GM12891 (cell line): ENCODE results near the gene DMD.
"Not testable (repeated sequence)": the region's sequence is repeated elsewhere in the genome, so short reads cannot be mapped to it uniquely, and the experiment has no call there.

Experiments
- DNase-seq: peaks from one replicate; pipeline ENCODE4 v3.0.0; 2011; ENCODE audit warnings: low spot score; ENCODE audit not compliant: insufficient read length
- FAIRE-seq: peaks from 2 replicates; lab custom pipeline; 2011; peaks lifted over from hg19 to GRCh38; lab: Jason Lieb, UNC
- PAX5 ChIP-seq: IDR thresholded peaks from 2 replicates; pipeline ENCODE4 v1.6.1; 2011; ENCODE audit warnings: low read length, moderate library complexity, mild to moderate bottlenecking; ENCODE audit not compliant: insufficient read depth, severe bottlenecking
- POLR2A ChIP-seq: IDR thresholded peaks from 2 replicates; pipeline ENCODE4 v1.6.1; 2011; ENCODE audit warnings: low read depth, low read length, control low read depth
- POLR2AphosphoS5 ChIP-seq: IDR thresholded peaks from 2 replicates; pipeline ENCODE4 v1.6.1; 2011; ENCODE audit warnings: low read depth, low read length, control low read depth
- POU2F2 ChIP-seq: IDR thresholded peaks from 2 replicates; pipeline ENCODE4 v1.6.1; 2011; ENCODE audit warnings: low read depth, mild to moderate bottlenecking, control low read depth, low read length, moderate library complexity
- SPI1 ChIP-seq: IDR thresholded peaks from 2 replicates; pipeline ENCODE4 v1.6.1; 2011; ENCODE audit warnings: low read depth, low read length, control low read depth
- TAF1 ChIP-seq: IDR thresholded peaks from 2 replicates; pipeline ENCODE4 v1.6.1; 2011; ENCODE audit warnings: low read depth, low read length, control low read depth

DMD gene

DNA sequence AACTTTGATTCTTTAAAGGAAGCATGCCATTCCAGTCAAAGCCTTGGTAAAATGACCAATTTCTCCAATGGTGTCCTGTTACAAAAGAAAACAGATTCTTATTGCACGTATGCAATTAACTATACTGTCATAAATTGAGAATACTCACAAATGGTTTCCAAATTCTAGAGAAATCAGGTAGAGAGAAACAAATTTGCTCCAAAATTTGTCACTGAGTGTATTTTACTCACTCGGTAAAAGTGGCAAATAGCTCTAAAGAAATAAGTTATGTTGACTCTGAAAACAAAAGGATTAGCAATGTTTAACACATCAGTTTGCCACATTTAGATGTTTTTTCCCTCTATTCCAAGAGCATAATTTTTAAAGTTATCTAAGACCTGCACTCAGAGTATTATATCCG is 133.1 kb downstream of the DMD start:
- no peak for TF ChIP-seq SPI1
- TF ChIP-seq POLR2AphosphoS5, result no peak
- TF ChIP-seq TAF1, result no peak
- TF ChIP-seq POU2F2, result no peak
- TF ChIP-seq PAX5, result no peak
- TF ChIP-seq POLR2A, result no peak
- FAIRE-seq (no peak), DNase-seq (no peak)

DNA sequence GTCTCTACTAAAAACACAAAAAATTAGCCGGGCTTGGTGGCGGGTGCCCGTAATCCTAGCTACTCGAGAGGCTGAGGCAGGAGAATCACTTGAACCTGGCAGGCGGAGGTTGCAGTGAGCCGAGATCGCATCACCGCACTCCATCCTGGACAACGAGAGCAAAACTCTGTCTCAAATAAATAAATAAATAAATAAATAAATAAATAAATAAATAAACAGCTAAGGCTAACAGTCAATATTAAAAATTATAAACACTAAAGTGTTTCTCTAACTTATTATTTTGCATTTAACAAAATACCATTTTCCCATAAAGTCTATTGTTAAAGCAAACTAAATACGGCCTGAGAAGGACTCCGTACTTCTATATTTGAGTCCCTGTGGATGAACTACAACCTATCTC is 137.7 kb downstream of the DMD start:
- DNase-seq, FAIRE-seq: not testable (repeated sequence)

GRCh38 chrX:33065415-33065814 is 145.9 kb downstream of the DMD start:
- DNase-seq (no peak), FAIRE-seq (no peak)
- TF ChIP-seq PAX5 (no peak), TAF1 (no peak), POLR2AphosphoS5 (no peak), POU2F2 (no peak), POLR2A (no peak), SPI1 (no peak)

DNA sequence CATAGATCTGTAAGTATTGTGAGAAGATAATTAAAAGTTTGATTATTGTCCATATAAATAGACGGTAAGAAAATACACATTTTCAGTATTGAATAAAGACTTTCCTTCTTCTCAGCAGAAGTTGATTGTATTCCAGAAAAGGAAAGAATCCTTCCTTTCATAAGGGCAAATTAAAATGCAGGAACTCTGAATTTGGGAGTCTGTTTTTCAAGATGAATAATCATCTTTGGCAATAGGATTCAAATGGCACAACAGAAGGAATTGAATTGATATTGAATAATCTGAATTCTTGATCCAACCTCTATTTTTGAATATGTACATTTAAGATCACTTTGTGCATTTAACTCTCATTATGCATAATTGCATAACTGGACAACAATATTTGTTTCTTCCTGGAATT is 149.3 kb downstream of the DMD start:
- DNase-seq (no peak), FAIRE-seq (no peak)
- TF ChIP-seq SPI1 (no peak), POU2F2 (no peak)

DNA sequence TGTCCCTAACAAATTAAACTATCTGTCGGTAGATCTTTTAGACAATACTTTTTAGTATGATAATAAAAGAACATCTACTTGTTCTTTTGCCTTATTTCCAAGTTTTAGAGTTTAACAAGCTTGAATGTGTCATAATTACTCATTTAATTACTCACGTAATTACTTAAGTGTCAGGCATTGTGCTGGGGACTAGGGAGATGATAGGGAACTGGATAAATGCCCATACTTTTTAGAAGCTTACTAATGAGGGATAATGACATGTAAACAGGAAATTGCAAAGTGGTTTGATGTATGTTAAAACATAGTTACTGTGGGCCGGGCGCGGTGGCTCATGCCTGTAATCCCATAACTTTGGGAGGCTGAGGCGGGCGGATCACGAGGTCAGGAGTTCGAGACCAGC is 158.3 kb downstream of the DMD start:
- no peak for TF ChIP-seq POU2F2
- no peak for TF ChIP-seq SPI1
- no peak for TF ChIP-seq PAX5
- TF ChIP-seq POLR2AphosphoS5, result no peak
- no peak for TF ChIP-seq TAF1
- no peak for TF ChIP-seq POLR2A
- no peak for FAIRE-seq
- DNase-seq, result no peak

DNA sequence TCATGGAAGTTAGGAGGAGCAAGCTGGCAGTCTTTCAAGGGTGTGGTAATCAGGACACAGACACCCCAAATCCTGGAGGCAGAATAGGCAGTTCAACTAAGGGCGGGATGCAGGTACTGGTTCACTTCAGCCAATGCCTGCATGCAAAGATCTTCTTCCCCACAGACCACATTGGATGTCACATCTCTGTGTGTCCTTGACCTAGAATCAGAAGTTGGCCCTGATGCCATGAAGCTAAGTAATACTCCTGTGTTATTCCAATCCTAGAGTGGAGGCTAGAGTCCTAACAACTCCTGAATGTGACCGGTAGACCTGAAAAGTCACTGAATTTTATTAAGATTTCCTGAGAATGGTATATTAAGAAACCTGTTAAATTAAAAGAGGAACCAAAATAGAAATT is 165.5 kb downstream of the DMD start:
- DNase-seq (no peak), FAIRE-seq (no peak)
- TF ChIP-seq TAF1, result no peak
- TF ChIP-seq POLR2AphosphoS5, result no peak
- no peak for TF ChIP-seq POU2F2
- no peak for TF ChIP-seq PAX5

- FAIRE-seq, result no peak
- no peak for TF ChIP-seq POLR2A
- TF ChIP-seq POLR2AphosphoS5, result no peak
- TF ChIP-seq SPI1, result no peak
- TF ChIP-seq PAX5, result no peak
- TF ChIP-seq TAF1, result no peak
- no peak for DNase-seq
Observed at GRCh38 chrX:33045245-33045644, 166.1 kb downstream of the DMD start.

DNA sequence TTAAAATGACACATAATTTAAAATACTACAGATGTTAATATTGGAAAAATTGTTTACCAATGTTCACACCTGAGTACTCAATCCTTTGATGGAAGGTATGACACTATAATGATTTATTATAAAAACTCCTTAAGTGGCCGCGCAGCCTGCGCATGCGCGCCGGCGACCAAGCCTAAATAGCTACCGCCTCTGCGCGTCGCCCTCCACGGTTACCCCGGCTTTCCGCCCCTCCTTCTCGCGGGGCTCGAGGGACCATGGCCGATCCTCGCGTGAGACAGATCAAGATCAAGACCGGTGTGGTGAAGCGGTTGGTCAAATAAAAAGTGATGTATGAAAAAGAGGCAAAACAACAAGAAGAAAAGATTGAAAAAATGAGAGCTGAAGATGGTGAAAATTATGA is 170.2 kb downstream of the DMD start:
- peak; percentile 68 for FAIRE-seq
- no peak for DNase-seq
- no peak for TF ChIP-seq POU2F2
- no peak for TF ChIP-seq POLR2AphosphoS5
- TF ChIP-seq TAF1, result no peak
- no peak for TF ChIP-seq PAX5
- no peak for TF ChIP-seq POLR2A
- no peak for TF ChIP-seq SPI1

DNA sequence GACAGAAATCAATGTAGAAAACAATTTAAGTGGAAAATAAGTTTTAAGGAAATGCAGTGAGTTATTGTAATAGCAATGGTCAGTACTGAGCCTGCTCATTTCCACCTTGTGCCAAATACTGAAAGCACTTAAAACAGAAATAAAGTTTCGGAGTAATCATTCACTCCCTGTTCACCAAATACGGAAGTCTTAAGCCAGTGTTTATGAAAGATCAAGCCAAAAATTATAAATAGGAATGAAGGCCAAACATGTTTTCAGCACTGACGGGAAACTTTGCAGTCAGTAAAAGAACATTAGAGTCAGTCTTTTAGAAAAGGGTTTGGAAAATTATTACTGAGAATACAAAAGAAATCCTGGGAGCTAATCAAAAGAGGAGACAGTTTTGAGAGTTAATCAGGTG is 178.6 kb downstream of the DMD start:
- DNase-seq (no peak), FAIRE-seq (no peak)
- TF ChIP-seq POLR2A, result no peak
- TF ChIP-seq POLR2AphosphoS5, result no peak

GRCh38 chrX:33014949-33015348 is 196.4 kb downstream of the DMD start:
- TF ChIP-seq PAX5, result no peak
- no peak for TF ChIP-seq POU2F2
- TF ChIP-seq POLR2AphosphoS5, result no peak
- FAIRE-seq (no peak), DNase-seq (no peak)

- FAIRE-seq (no peak), DNase-seq (no peak)
- TF ChIP-seq POU2F2 (no peak), PAX5 (no peak), TAF1 (no peak), POLR2AphosphoS5 (no peak), POLR2A (no peak), SPI1 (no peak)
Observed at GRCh38 chrX:33014086-33014485, 197.3 kb downstream of the DMD start.

DNA sequence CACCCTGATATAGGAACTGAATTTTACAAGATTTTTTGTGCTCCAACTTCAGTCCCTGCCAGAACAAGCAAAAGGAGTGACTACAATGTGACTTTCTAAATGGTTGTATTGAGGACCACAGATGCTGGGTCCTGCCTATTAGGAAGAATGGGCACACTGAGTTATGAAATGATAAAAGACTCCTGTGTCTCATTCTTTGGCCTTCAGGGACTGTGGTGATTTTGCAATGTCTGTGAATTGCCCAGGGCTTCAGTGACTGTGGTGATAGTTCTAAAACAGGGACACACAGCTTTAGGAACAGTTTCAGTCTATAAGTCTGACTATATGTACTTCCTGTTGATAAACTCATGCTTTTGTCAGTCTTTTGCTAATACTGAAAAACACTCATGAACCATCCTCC is 210.2 kb downstream of the DMD start:
- DNase-seq (no peak), FAIRE-seq (no peak)
- TF ChIP-seq TAF1, result no peak
- TF ChIP-seq POLR2A, result no peak
- TF ChIP-seq SPI1, result no peak
- TF ChIP-seq POLR2AphosphoS5, result no peak
- TF ChIP-seq POU2F2, result no peak
- TF ChIP-seq PAX5, result no peak
